Smooth muscle cell (in vitro differentiated cells): ENCODE results near the gene IFNA1. TPM values are rescaled to one million over a fixed set of nuclear protein-coding genes. Genes with fewer than 3 reads are reported as not detected.
A peak's percentile ranks its signal among the peaks of the same experiment; 100 is the strongest.

ENCODE experiments used
- DNase-seq: peaks from one replicate; lab custom pipeline; 2025; ENCODE audit not compliant: unreplicated experiment; lab: John Stamatoyannopoulos, UW
- H2AFZ ChIP-seq: fragments of 200-600 bp; sonication (generic); 2 replicates; pipeline ENCODE4 v1.6.0; 2016; ENCODE audit warnings: antibody characterized with exemption, low read depth, mild to moderate bottlenecking
- H3F3A ChIP-seq: fragments of 200-600 bp; sonication (generic); 2 replicates; pipeline ENCODE4 v1.6.0; 2017; ENCODE audit warnings: antibody characterized with exemption, low read depth
- H3K27ac ChIP-seq: fragments of 200-600 bp; sonication (generic); 2 replicates; pipeline ENCODE4 v1.5.1; 2016; ENCODE audit warnings: low read depth, mild to moderate bottlenecking
- H3K27me3 ChIP-seq: fragments of 200-600 bp; sonication (generic); 2 replicates; pipeline ENCODE4 v1.6.1; 2016; ENCODE audit warnings: low read depth, mild to moderate bottlenecking
- H3K36me3 ChIP-seq: fragments of 200-600 bp; sonication (generic); 2 replicates; pipeline ENCODE4 v1.5.1; 2016; ENCODE audit warnings: low read depth
- H3K4me1 ChIP-seq: fragments of 200-600 bp; sonication (generic); 2 replicates; pipeline ENCODE4 v1.5.1; 2016; ENCODE audit warnings: low read depth
- H3K4me2 ChIP-seq: fragments of 200-600 bp; sonication (generic); 2 replicates; pipeline ENCODE4 v1.6.0; 2016; ENCODE audit warnings: mild to moderate bottlenecking
- H3K4me3 ChIP-seq: fragments of 200-600 bp; sonication (generic); 2 replicates; pipeline ENCODE4 v1.5.1; 2016; ENCODE audit warnings: mild to moderate bottlenecking
- H3K79me2 ChIP-seq: fragments of 200-600 bp; sonication (generic); 2 replicates; pipeline ENCODE4 v1.6.0; 2016; ENCODE audit warnings: low read depth, mild to moderate bottlenecking
- H3K9ac ChIP-seq: fragments of 200-600 bp; sonication (generic); 2 replicates; pipeline ENCODE4 v1.6.0; 2016; ENCODE audit warnings: low read depth
- H3K9me3 ChIP-seq: fragments of 200-600 bp; sonication (generic); replicated peaks from 2 replicates; pipeline ENCODE4 v1.5.1; 2016; ENCODE audit warnings: low read depth
- H4K20me1 ChIP-seq: fragments of 200-600 bp; sonication (generic); 2 replicates; pipeline ENCODE4 v1.6.0; 2016; ENCODE audit warnings: low read depth
- WGBS: methylation state at CpG from one replicate; pipeline ENCODE4 v1.1.7; 2016; ENCODE audit warnings: low lambda C conversion rate; 5-methylcytosine and 5-hydroxymethylcytosine counted together
- polyA plus RNA-seq: library from polyadenylated mRNA; unstranded; fragments of >200 nt; fragmentation: Nextera tagmentation; extraction: Ambion mirVana; gene quantifications from 2 replicates; pipeline ENCODE4 v1.2.1, GENCODE V29; 2016
- total RNA-seq: library from RNA; depleted of rRNA; stranded (reverse); fragments of >200 nt; gene quantifications from 2 replicates; pipeline ENCODE4 v1.2.3, GENCODE V29; 2014
- TF ChIP-seq, protein P1 (sequence below): fragments of 200-600 bp; sonication (generic); IDR thresholded peaks from 2 replicates; pipeline ENCODE4 v1.5.1; 2017; ENCODE audit warnings: borderline replicate concordance, mild to moderate bottlenecking, antibody characterized with exemption; ENCODE audit not compliant: insufficient read depth, poor library complexity, severe bottlenecking

IFNA1 gene
- total and polyA plus RNA-seq, 2 experiments from 2014 or later, result not detected

DNA sequence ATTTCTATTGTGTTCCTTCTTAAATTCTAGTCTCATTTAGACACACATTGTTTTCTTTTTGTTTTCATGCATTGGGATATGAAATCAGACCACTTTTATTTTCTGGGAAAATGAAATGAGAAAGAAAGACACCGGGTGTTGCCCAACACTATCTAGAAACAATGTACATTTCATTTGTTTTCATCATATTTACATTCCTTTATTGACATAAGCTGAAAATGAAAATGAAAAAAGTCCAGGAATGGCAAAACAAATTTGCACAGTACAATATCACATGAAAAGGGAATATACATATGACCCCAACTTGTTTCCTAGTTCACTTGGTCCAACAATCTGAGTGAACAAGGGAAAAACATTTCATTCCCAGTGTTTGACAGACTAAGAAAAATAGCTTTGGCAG lies 21.1 kb downstream of the IFNA1 start:
- Histone ChIP-seq H3K27ac (no peak overlapping the region), H3K4me1 (no peaks in the 10 kb centered on the region), H2AFZ (no peak overlapping the region), H3K79me2 (no peaks in the 10 kb centered on the region), H3K4me2 (no peak overlapping the region), H3K27me3 (no peaks in the 10 kb centered on the region), H3K36me3 (peaks cover 4% of the 10 kb centered on the region), H3K9ac (no peak overlapping the region), H3F3A (no peaks in the 10 kb centered on the region), H4K20me1 (no peaks in the 10 kb centered on the region), H3K9me3 (no peaks in the 10 kb centered on the region), H3K4me3 (no peak overlapping the region)
- DNase-seq, result no peak
- WGBS, result 100% methylated on average over 1 of the region's 1 CpG
- TF ChIP-seq, protein P1, sequence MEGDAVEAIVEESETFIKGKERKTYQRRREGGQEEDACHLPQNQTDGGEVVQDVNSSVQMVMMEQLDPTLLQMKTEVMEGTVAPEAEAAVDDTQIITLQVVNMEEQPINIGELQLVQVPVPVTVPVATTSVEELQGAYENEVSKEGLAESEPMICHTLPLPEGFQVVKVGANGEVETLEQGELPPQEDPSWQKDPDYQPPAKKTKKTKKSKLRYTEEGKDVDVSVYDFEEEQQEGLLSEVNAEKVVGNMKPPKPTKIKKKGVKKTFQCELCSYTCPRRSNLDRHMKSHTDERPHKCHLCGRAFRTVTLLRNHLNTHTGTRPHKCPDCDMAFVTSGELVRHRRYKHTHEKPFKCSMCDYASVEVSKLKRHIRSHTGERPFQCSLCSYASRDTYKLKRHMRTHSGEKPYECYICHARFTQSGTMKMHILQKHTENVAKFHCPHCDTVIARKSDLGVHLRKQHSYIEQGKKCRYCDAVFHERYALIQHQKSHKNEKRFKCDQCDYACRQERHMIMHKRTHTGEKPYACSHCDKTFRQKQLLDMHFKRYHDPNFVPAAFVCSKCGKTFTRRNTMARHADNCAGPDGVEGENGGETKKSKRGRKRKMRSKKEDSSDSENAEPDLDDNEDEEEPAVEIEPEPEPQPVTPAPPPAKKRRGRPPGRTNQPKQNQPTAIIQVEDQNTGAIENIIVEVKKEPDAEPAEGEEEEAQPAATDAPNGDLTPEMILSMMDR, result no peak

DNA sequence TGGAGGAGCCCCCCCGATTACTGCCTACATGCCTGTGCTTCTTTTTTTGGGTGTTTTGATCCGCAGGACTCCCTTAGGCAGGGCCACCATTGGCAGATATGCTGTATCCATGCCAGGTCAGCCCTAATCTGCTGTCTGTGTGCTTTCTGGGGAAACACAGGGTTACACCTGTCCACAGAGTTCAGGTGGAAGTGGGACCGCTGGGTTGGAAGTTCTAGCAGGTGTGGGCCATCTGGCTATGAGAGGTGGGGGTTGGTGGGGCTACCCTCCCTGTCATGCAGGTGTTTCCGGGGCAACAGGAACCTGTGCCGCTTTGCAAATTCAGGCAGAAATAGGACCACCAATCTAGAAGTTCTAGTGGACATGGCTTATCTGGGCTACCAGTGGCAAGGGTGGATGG lies 24.9 kb downstream of the IFNA1 start:
- DNase-seq, result no peak
- Histone ChIP-seq H2AFZ (no peak overlapping the region), H4K20me1 (no peaks in the 10 kb centered on the region), H3K79me2 (no peaks in the 10 kb centered on the region), H3K4me2 (no peak overlapping the region), H3K36me3 (peaks cover 4% of the 10 kb centered on the region), H3K27ac (no peak overlapping the region), H3K9me3 (no peaks in the 10 kb centered on the region), H3K4me1 (no peaks in the 10 kb centered on the region), H3K4me3 (no peak overlapping the region), H3F3A (no peaks in the 10 kb centered on the region), H3K9ac (no peak overlapping the region), H3K27me3 (no peaks in the 10 kb centered on the region)
- TF ChIP-seq, protein P1, result no peak
- 95% methylated on average over 5 of the region's 5 CpGs for WGBS

DNA sequence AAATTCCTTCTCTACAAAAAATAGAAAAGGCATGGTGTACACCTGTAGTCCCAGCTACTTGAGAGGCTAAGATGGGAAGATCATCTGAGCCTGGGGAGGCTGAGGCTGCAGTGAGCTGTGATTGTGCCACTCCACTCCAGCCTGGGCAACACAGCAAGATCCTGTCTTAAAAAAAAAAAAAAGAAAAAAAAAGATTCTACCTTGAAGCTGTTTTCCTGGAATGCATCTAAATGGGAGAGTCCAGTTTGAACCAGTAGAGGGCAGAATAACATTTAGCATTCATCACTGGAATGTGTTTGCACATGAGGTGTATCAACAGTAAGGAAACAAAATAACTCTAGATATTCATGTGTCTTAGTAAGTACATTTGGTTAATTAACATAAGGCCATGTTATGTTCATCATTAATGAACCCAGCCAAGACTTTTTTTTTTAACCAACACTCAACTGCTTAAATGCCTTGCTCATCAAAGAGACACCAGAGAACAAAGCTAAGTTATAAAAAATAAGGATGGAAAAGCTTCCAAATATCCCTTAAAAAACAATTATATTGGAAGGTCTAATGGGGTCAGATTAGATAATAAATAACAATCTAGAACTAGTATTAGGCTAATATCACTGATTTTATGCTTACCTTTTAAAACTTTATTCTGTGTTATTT lies 25.8 kb downstream of the IFNA1 start:
- Histone ChIP-seq H3K9ac (no peak overlapping the region), H2AFZ (no peak overlapping the region), H3K79me2 (no peaks in the 10 kb centered on the region), H3K9me3 (no peaks in the 10 kb centered on the region), H3K36me3 (peaks cover 4% of the 10 kb centered on the region), H4K20me1 (no peaks in the 10 kb centered on the region), H3K4me2 (no peak overlapping the region), H3F3A (no peaks in the 10 kb centered on the region), H3K27me3 (no peaks in the 10 kb centered on the region), H3K4me1 (no peaks in the 10 kb centered on the region), H3K4me3 (no peak overlapping the region), H3K27ac (no peak overlapping the region)
- DNase-seq, result no peak
- TF ChIP-seq, protein P1, result peak; percentile 69

DNA sequence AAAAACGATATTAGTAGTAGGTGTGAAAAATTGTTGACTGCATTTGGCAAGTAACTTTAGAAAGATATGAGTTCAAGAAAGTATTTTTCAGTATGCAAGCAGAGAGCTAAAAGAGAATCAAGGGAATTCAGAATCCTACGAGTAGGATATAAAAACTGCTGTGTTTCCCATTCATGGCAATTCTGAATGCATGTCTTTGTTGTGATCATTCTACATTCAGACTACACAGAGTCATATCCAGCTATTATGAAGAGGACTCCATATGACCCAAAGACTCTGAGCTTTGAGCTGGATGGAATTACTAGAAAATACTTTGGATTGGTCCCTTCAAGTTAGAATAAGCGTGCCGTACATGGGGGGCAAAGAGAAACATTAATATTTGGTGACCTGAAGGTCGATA lies 29.9 kb downstream of the IFNA1 start:
- TF ChIP-seq, protein P1, result no peak
- H3K36me3 ChIP-seq, result no peaks in the 10 kb centered on the region
- 97% methylated on average over 5 of the region's 5 CpGs for WGBS

More for the DNA sequence above, 29.9 kb downstream of the IFNA1 start:
- no peaks in the 10 kb centered on the region for H3K4me1 ChIP-seq
- no peak for DNase-seq
- no peak overlapping the region for H3K27ac ChIP-seq
- no peak overlapping the region for H3K4me2 ChIP-seq
- H3K9ac ChIP-seq, result no peak overlapping the region
- H3K9me3 ChIP-seq, result no peaks in the 10 kb centered on the region
- H3K79me2 ChIP-seq, result no peaks in the 10 kb centered on the region
- no peak overlapping the region for H2AFZ ChIP-seq
- H3K4me3 ChIP-seq, result no peak overlapping the region
- no peaks in the 10 kb centered on the region for H3K27me3 ChIP-seq
- H3F3A ChIP-seq, result no peaks in the 10 kb centered on the region
- no peaks in the 10 kb centered on the region for H4K20me1 ChIP-seq
